SK-N-SH (cell line): ENCODE measurements around the gene GGCT.

Experiments
- CHD2 ChIP-seq: fragments of 150-350 bp; IDR thresholded peaks from 2 replicates; pipeline ENCODE4 v1.6.1; 2018; ENCODE audit warnings: low read length; ENCODE audit not compliant: partially characterized antibody
- RCOR1 ChIP-seq: fragments of 150-350 bp; IDR thresholded peaks from 2 replicates; pipeline ENCODE4 v1.6.1; 2017; ENCODE audit warnings: antibody characterized with exemption, low read length
- TF ChIP-seq, protein P1 (sequence below): fragments of 200-600 bp; sonication (generic); IDR thresholded peaks from 2 replicates; pipeline ENCODE4 v1.6.1; 2017; ENCODE audit warnings: antibody characterized with exemption, mild to moderate bottlenecking, moderate library complexity

DNA sequence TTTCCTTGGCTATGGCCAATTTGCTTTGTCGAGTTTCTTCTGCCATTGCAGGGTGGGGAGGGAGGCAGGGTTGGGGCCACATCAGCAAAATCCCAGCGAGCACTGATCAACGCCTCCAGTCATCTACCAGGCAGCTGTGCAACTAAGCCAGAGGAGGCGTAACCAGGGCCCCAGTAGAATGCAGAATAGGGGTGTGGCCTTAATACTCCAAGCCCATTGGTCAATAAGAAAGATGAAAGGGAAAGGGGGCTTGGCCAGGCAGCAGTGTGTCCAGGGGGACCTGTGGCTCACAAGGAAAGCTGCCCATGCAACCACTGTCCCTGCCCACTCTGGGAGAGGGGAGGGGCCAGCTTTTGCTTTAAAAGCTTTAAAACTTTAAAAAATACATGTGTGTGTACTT lies 21.5 kb upstream of the GGCT start:
- TF ChIP-seq RCOR1 (no peak), CHD2 (no peak)
- TF ChIP-seq, protein P1, sequence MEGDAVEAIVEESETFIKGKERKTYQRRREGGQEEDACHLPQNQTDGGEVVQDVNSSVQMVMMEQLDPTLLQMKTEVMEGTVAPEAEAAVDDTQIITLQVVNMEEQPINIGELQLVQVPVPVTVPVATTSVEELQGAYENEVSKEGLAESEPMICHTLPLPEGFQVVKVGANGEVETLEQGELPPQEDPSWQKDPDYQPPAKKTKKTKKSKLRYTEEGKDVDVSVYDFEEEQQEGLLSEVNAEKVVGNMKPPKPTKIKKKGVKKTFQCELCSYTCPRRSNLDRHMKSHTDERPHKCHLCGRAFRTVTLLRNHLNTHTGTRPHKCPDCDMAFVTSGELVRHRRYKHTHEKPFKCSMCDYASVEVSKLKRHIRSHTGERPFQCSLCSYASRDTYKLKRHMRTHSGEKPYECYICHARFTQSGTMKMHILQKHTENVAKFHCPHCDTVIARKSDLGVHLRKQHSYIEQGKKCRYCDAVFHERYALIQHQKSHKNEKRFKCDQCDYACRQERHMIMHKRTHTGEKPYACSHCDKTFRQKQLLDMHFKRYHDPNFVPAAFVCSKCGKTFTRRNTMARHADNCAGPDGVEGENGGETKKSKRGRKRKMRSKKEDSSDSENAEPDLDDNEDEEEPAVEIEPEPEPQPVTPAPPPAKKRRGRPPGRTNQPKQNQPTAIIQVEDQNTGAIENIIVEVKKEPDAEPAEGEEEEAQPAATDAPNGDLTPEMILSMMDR, result no peak
